GM18511 (cell line): ENCODE data around the gene MYO1D.
A peak's percentile ranks its signal among the peaks of the same experiment; 100 is the strongest.
"Not testable (repeated sequence)": the region's sequence is repeated elsewhere in the genome, so short reads cannot be mapped to it uniquely, and the experiment has no call there.

Experiments
- ATAC-seq: cut with Tn5 transposase; IDR thresholded peaks from one replicate; pipeline ENCODE4 v1.9.1; 2021; ENCODE audit warnings: mild to moderate bottlenecking, moderate library complexity; ENCODE audit not compliant: unreplicated experiment

The MYO1D gene

DNA sequence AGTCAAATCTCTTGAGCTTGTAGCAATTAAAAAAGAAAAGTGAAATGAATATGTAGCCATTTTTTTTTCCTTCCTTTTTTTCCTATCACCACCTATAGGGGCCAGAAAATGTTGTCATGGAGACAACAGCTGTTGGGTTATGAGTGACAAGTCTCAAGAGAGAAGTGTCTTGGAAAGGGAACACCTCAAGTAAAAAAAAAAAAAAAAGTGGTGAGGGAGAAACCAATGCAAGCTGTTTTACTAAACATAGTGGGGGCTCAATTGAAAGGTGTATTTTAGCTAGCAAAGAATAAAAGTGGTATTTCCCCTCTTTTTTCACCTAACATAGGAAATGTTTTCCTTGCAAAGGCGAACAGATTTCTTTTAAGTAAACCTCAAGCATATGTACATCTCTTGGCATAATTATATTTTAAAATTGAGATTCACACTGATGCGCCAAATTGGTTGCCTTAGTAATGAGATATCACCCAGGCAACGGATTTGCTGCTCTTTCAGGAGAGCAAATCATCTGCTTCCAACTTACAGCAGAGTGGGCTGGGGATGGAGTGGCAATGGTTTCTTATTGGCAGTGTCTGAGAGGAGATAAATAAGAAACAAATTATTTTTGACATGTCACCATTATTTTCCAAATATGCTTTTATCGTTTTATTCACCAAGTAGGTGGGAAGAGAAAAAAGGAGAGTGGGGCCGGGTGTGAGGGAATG is 183.6 kb downstream of the MYO1D start:
- no peak for ATAC-seq

DNA sequence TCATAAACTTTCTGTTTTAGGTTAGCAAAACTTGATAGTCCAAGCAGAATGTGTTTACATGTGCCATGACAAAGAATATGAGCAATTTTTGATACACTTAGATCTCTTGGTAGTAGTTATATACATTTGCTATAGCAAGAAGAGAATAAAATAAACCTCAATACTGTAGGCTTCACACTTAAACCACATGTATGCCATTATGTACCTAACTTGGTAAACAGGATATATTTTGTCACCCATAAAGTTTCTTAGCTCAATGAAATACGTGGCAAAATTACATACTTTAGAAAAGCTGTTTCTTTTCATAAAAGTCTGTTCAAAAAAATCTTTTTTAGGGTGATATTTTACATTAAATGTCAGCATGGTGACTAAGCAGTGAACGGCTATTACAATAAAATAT is 184.7 kb downstream of the MYO1D start:
- no peak for ATAC-seq

DNA sequence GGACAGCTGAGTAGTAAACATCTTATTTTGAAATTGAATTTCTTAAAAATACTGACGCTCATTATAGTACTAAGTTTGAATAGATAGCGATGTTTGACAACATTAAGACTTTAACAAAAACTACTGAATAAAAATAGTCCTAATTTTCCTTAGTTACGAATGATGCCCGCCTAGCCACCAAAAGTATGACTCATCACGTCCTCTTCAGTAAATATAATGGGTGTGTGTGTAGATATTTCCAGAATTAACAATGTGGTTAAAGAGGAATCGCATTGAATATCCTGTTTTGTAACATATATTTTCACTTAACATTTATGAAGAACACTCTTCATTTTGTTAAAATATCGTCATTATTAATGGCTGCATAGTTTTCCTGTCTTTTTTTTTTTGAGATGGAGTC is 187.6 kb downstream of the MYO1D start:
- no peak for ATAC-seq

DNA sequence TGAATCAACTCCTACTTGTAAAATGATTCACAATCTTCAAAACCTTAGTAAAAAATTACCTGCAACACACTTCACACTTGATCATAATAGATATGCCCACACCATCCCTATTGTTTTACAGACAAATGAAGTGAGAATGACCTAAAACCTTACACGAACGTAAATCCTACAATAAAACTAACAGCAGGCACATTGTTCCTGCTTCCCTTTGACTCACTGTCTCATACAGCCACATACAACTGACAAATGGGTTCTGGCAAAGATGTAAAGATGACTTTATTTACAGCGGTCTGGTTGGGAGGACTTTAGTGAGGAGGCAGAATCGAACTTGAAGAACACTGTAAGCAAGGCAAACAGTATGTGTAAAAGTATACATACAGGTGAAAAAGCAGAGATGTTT is 188.7 kb downstream of the MYO1D start:
- no peak for ATAC-seq

DNA sequence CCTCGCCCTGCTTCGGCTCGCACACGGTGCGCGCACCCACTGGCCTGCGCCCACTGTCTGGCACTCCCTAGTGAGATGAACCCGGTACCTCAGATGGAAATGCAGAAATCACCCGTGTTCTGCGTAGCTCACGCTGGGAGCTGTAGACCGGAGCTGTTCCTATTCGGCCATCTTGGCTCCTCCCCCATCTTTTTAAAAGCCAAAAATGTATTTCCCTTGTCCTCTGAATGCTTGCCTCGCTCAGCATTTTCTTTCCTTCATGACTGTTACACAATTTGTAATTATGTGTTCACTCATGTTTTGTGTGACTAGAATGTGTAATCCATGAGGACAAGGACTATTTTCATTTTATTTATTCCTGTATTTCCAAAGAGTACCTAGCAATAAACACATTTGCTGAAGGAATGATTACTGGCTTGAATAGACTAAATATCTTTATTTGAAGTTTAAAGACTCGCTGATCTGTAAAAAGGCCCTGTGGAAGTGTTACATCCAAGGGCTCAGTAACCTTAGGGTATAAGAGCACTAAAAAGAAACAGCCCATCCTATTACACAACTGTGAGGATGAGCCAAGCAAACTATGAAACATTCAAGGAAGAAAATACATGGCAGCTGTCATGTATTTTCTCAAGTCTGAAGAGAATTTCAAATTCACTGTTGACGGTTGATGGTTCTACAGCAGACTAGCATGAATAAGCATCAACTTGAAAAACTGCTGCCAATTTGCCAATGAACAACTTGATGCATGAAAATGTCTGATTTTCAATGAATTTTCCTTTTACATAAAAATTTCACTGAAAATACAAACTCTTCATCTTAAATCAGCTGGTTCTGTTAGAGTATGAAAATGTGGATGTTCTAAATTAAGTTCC is 192.6 kb downstream of the MYO1D start:
- ATAC-seq, result no peak

DNA sequence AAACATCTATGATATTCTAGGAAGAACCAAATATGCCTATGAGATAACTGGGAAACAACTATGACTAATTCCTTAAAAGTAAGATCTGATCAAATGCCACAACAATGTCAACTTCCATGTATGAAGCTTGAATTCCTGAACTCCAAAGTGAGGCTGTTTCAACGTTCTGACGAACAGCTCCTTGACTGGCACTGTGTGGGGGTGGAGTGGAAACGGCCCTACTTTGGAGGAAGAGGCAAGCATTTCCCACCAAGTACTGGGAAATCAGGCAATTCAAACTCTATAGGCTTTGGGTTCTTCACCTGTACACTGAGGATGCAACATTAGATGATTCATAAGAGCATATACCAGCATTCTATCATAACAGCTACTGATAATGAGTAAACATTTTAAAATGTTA is 203.0 kb downstream of the MYO1D start:
- ATAC-seq, result no peak

DNA sequence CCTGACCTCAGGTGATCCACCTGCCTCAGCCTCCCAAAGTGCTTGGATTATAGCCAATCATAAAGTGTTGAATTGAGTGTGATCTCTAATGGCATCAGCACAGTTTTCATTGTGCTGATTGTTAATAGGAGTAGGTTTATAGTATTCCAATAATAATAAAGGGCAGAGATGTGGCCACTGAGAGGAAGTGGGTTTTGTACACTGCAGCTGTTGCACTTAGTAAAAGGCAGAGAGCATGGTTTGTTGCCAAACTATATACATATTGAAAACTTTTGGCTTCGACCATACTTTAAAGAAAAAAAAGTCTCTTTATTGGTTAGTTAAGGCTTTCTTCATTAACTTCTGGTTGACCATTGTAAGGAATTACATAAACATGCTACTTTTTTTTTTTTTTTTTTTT is 204.2 kb downstream of the MYO1D start:
- ATAC-seq, result no peak

DNA sequence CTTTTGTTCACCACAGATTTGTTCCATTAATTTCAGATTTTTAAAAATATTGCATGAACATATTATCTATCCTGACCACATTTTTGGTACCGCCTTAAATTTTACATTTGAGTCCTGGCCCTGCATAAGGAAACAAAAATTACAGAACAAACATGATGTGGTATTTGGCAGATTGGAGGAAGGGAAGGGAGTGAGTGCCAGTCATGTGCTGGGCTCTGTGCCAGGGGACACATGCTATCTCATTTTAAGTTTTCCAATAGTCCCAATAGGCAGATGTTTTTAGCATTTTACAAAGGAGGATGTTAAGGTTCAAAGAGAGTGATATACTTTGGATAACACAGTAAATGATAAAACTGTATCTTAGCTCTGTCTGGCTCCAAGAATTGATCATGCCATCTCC is 205.0 kb downstream of the MYO1D start:
- ATAC-seq, result no peak

DNA sequence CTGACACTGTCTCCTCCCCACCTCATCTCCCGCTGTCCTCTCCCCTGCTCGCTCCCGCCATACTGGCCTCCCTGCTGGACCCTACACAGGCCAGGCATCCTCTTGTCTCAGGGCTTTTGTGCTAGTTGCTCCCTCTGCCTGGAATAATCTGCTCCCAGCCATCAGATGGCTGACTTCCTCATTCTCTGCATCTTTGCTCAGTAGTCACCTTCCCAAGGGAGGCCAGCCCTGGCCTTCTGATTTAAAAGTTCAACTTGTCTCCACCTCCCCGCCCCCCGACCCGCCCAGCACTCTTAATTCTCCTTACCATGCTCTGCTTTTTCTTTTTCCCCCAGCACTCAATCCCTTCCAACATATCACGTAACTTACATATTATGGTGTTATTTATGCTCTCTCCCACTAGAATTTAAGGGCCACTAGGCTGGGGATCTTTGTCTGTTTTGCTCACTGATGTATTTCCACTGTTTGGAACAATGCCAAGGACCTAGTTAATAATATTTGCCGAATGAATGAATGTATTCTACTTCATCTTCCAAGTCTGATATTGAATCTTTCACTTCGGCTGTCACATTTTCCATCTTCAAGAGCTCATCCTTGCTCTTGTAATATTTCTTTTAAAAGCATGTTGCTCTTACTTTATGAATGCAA is 211.9 kb downstream of the MYO1D start:
- ATAC-seq, result no peak

DNA sequence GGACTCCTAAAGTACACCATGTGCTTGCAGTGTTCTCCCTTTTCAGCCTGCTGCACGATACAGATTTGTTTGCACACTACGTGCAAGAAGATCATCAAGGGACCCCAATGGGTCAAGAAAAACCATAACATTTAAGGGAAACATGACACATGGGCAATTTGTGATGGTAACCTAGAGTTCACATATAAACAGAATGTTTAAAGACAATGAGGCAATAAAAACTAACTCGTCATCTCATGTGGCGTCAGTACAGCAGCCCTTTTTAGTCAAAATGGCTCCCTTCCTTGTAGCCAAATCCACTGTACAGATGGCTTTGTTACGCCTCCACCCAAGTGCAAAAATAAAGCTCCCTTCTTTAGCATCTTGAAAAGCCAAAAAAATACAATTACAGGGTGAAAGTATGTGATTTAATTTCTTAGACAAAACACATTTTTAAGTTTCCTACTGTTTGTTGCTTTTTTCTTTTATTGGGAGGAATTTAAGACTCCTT is 216.4 kb downstream of the MYO1D start:
- ATAC-seq, result no peak

DNA sequence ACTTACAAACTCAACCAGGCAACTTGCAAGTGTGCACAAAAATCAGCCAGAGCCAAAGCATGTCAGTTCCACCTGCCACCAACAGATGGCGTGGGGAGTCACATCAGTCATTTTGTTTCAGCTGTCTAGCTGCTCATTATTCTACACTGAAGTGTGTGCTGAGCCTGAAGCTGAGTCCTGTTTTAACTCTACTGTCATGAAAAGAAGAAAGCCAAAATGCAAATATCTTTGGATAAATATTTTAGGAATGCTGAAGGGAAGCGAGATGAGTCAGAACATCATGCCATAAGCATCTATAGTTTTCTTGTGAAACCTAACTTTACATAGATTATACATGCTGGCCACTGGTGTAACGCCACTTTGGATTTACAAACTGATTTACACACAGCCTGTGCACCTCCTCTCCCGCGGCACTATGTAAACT is 217.5 kb downstream of the MYO1D start:
- peak; percentile 49 for ATAC-seq

DNA sequence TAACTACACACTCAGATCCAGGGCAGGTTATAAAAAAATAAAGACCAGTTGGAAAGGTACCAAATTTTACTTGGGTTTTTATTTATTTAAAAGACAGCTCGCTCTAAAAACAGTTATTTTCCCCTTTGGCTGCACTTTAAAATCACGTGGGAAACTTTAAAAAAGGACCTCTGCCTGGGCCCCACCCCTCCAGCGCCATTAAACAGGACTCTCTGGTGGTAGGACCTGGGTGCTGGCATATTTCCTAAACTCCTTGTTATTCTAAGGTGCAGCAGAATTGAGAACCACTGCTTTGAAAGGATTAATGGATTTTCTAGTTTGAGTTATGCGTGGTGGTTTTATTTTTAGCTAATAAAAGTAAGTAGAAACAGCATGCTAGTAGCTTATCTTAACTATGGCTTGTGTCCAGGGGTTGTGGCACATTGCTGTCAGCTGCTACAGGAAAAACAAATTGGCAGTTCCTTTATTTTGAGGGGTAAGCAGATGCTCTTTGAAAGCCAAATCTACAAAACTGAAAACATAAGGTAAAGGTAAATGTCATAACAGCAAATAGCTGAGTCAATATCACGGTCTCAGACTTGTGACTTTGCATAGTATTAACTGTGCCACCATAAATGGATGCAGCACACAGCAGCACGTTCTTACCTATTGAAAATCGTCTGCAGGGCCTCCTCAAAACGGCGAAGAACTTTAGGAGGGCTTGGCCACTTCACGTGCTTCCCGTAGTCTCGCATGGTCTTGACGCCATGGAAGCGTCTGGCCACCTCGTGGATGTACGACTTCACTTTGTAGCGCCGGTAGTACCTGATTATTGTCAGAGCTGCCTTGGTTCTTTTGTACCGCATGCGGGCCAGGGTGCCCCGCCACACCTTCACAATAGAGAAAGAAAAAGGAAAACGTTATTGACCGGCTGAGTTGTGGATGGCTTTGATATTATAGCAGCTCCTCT is 218.2 kb downstream of the MYO1D start:
- no peak for ATAC-seq

DNA sequence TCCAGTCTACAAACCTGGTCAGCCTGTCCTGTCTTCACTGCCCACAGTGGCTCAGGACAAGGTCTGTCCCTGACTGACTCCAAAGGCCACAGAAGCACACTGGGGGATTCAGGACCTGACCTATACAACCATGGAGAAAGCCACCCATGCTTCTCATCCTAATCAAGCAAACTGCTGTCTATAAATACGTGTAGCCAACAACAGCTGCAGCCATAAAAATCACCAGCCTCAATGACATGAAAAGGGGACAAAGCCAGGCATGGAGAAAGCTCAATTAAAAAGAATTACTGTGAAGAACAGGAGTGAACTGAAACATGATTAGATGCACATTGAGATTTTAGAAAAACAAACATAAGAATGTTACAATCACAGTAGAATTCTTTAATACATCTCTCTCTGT is 220.0 kb downstream of the MYO1D start:
- ATAC-seq, result no peak

DNA sequence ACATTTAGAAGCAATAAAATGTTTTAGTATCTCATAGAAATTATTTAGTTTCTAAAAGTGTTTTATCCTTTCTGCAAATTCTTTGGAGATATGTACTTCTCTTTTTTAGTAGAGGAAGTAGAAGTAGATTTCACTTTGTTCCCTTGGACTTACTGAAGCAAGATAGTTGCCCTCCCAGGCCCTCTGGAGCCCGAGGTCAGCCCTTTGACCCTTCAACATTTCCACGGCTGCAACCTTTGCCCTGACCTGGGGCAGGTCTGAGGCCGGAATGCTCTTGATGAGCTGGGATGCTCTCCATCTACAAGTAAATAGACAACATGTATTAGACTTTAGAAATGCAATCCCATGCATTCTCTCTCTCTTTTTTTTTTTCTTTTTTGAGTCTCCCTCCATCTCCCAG is 222.6 kb downstream of the MYO1D start:
- no peak for ATAC-seq

DNA sequence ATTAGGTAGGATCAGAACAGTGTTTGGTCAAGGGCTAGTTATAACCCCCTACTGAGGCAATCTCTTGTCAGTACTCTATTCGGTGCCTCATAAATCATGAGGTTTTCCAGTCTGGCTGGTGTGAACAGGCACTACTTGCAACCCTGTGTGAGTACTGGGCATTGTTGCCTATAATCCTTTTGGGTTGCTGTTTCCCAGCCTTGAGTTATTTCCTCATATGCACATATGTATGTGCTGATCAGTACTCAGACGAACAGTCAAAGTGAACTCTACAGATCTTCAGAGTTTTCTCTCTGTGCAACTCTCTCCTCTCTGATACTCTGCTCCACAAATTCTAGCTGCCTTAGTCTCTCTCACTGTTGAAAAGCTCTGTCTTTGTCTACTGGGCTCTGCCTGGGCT is 225.8 kb downstream of the MYO1D start:
- no peak for ATAC-seq

DNA sequence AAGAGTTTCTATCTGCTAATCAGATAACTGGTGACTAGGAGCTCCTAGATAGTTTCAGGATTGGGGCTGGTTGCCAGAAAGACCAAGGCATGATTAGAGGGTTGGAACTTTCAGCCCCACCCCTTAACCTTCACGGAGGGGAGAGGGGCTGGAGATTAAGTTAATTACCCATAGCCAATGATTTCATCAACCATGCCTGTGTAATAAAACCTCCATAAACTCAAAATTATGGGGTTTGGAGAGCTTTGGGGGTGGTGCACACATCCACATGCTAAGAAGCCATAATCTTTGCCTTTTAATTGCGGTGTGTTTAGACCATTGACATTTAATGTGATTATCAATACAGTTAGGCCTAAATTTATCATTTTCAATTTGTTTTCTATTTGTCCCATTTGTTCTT is 228.5 kb downstream of the MYO1D start:
- no peak for ATAC-seq

DNA sequence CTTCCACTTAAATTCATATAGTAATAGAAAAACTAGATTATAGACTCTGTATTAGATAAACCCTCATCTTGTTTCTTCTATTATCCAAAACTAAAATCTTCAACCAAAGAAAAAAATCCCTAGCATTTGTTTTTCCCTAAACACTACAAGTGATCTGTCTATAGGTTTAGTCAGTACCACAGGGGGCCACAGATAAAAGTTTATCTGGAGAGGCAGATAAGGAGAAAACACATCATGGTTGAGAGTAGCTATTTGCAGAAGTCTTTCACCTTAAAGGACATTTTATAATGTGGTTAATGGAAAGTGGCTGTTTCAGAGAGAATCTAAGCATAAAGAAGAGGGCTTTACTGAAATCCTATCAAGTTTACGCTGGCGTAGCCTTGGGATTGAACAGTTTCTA is 230.0 kb downstream of the MYO1D start:
- ATAC-seq, result no peak

DNA sequence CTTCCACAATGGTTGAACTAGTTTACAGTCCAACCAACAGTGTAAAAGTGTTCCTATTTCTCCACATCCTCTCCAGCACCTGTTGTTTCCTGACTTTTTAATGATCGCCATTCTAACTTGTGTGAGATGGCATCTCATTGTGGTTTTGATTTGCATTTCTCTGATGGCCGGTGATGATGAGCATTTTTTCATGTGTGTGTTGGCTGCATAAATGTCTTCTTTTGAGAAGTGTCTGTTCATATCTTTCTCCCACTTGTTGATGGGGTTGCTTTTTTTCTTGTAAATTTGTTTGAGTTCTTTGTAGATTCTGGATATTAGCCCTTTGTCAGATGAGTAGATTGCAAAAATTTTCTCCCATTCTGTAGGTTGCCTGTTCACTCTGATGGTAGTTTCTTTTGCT is 235.4 kb downstream of the MYO1D start:
- not testable (repeated sequence) for ATAC-seq

DNA sequence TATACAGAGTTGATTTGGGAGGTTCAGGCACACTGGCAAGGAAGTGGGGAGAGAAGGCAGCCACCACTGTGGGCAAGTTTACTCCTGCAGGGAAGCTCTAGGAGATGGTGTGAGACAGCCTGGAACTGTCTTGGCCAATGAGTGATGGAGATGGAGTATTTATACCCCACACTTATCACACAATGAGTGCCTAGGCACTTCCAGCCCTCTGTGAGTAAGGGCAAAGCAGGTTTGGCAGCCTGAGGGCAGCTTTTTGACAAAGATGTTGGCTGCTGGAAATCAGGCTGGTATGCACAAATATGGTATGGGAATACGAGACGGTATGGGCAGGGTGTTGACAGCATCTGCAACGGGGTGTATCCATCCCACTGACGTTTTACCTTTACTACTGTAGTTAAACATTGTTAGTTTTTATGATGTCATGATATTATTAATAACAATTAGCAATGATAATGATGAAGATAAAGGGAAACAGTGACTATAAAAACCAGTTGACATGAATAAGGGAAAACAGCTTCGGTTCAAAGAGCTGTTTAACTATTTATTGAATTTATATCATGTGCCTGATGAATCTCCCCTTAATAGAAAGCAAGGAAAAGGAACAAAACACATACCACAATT is 240.2 kb downstream of the MYO1D start:
- ATAC-seq, result no peak

DNA sequence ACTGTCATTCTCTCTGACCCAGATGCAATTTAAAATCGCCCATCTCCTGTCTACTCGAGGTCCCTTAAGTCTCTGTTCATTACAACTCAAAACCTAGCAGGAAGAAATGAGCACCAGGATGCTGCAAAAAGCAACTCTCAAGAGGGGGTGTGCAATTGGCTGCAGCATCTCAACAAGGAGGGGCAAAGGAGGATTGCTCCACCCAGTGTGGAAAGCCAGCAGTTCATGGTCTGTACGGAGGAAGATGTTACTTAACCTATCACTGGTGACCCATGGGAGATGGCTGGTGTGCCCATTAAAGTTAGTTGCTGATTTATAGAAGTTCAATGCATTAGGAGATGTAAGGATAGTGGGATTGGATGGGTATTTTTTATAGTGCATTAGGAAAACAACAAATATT is 242.8 kb downstream of the MYO1D start:
- no peak for ATAC-seq
